HL-60/S4 treated with phorbol 12-myristate 13-acetate at 8.2 ng/mL for 4 days and 3 days (cell line): ENCODE results near the gene FBXL7.

Experiments
- in situ Hi-C: fragments of 300-500 bp; cut with MboI; formaldehyde crosslinking; loops from 2 replicates; pipeline ENCODE4 v1.15.0; 2022; ENCODE audit warnings: low sequenced_read_pairs

The FBXL7 gene

GRCh38 chr5:15609076-15609725 is 109.2 kb downstream of the FBXL7 start:
- in situ Hi-C loops, result no loop called here

DNA sequence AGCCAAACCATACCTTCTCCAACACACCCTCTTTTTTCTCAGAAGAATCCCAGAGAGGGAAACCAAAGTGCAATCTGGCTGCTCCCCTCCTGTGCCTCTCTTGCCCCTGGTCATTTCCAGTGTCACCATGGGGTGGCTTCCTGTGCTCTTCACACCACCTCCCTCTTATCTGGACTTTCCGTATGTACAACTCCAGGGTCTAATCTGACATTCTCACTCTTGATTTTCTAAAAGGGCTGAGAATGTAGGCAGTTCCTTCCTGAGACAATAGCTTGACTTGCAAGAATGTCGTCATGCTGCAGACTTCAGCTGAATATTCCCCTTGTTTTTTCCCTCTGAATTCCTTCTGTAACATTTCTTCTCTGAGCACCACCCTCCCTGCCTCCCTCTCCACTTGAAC is 110.2 kb downstream of the FBXL7 start:
- in situ Hi-C loops, result no loop called here

DNA sequence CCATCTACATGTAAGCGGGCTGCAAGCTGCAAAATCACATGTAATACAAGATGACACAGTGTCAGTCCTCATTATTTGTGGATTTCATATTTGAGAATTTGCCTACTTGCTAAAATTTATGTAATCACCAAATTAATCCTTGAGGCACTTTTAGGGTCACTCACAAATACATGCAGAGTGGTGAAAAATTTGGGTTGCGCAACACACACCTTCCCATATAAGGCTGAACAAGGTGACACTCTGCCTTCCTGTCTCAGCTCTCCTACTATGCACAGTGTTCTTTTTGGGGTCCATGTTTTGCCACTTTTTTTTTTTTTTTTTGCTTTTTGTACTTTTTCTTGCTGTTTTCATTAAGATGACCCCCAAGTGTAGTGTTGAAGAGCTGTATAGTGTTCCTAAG is 111.0 kb downstream of the FBXL7 start:
- in situ Hi-C loops, result no loop called here

- in situ Hi-C loops, result no loop called here
These were observed 113.1 kb downstream of the FBXL7 start for GRCh38 chr5:15612915-15613635.

DNA sequence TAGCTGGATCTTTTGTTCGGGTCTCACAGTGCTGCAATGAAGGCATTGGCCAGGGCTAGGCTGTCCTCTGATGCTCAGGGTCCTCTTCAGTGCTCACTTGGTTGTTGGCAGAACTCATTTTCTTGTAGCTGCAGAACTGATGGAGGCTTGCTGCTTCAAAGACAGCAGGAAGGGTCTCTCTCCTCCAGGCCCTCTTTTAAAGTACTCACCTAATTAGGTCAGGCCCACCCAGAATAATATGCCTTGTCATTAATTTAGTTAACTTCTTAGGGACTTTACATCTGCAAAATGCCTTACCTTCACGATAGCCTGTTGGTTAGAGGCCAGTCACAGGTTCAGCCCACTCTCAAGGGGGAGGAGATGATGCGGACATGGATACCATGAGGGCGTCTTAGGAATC is 114.7 kb downstream of the FBXL7 start:
- in situ Hi-C loops, result no loop called here

GRCh38 chr5:15615859-15616258 is 115.9 kb downstream of the FBXL7 start:
- in situ Hi-C loops, result no loop called here

DNA sequence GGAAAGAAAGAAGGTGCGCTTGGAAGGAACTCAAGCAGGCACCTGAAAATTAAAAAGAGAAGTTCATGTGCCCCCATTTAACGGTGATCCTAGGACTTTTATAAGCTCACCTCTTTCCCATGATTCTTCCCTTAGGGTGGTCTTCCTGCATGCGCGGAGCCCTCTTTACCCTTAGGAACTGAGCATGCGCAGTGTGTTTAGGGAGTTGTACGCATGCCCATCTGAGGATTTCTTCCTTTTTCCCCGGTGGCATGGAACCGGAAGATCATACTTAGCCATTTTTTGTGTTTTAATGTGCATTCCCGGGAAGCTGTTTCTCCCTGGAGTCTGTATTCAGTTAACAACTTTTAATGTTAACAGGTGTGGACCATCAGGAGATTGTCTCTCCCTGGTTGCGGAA is 119.0 kb downstream of the FBXL7 start:
- in situ Hi-C loops, result no loop called here

GRCh38 chr5:15620501-15620900 is 120.5 kb downstream of the FBXL7 start:
- in situ Hi-C loops, result no loop called here

GRCh38 chr5:15621094-15621493 is 121.1 kb downstream of the FBXL7 start:
- in situ Hi-C loops, result no loop called here

DNA sequence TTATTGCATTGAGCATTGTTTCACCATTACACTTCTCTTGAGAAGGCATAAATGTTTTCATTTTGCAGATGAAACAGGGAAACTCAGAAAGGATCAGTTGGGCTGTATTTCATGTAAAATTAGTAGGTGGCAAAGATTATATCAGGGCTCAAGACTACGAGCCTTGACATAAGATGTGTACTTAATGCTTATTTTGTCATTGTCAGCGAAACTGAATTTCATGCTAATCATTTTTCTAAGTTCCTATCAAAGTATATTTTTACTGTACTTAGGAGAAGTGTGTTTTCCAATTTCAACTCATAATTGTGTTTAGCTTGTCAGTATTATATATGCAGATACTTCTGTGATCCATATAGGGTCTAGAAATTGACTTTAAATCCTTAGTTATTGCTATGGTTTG is 123.8 kb downstream of the FBXL7 start:
- in situ Hi-C loops, result no loop called here

DNA sequence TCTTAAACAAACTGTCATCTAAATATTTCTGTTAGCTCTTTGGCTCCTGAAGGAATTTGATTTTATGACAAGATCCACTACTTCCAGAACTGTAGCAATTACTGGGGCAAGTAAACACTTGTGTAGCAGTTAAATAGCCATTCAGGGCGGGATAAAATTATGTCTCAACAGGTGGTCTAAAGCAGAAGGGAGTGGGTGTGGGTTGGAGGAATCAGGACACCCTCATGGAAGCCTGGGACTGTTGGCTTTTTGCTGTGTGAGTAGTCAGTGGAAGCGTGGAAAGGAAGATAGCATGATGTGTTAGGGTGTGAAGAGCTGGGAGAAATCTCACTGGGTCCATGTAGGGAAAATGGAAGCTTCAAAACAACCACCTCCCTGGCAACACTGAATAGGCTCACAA is 127.1 kb downstream of the FBXL7 start:
- in situ Hi-C loops, result no loop called here

DNA sequence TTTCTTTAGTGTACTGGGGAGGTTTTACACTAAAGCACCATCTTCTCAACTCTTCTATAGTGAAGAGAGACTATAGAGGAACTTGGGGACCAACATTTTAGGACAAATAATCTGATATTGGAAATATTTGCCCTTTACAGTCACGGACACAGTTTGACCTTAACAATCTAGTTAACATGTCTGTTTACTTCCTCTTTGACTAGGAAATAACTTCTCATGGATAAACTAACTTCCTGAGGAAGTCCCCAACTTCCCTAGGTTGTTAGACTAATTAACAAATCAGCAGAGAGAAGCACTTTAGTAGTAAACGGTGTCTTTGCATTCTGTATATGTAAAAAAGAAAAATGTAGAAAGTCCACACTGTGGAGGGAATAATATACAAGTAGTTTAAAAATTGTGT is 127.7 kb downstream of the FBXL7 start:
- in situ Hi-C loops, result no loop called here

GRCh38 chr5:15630441-15630840 is 130.5 kb downstream of the FBXL7 start:
- in situ Hi-C loops, result no loop called here

GRCh38 chr5:15634591-15635288 is 134.8 kb downstream of the FBXL7 start:
- in situ Hi-C loops, result no loop called here

DNA sequence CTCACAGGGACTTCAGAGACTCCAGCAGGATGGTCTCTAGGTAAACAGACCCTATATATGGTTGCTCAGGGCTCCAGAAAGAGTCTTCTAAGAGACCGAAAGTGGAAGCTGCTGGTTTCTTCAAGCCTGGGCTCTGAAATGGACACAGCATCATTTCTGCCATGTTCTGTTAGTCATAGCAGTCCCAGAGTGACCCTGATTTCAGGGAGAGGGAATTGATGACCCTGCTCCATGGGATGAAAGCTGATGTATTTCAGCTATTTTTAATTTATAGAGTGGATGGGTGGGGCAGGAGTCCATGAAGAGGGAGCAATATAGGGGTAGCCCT is 135.3 kb downstream of the FBXL7 start:
- in situ Hi-C loops, result no loop called here

GRCh38 chr5:15637345-15637744 is 137.4 kb downstream of the FBXL7 start:
- in situ Hi-C loops, result no loop called here

- in situ Hi-C loops, result no loop called here
These were observed 137.9 kb downstream of the FBXL7 start for GRCh38 chr5:15637886-15638285.

DNA sequence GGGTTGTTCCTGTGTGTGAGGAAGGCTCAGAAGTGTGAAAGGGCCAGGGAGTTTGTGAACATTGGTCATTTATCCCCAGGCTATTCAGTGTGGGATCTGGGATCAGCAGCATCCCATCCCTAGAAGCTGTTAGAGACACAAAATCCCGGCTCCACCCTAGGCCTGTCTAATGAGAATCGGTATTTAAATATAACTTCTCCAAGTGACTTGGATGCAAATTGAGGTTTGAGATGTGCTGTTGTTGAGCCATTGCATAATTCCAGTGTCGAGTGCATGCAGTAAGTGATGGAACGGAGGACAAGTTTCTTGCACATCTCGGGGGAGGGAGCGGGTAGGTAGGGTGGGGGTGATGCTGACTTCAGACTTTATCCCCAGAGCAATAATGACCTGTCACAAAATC is 138.3 kb downstream of the FBXL7 start:
- in situ Hi-C loops, result no loop called here

GRCh38 chr5:15639288-15639687 is 139.3 kb downstream of the FBXL7 start:
- in situ Hi-C loops, result no loop called here

- in situ Hi-C loops, result no loop called here
These were observed 140.1 kb downstream of the FBXL7 start for GRCh38 chr5:15640116-15640515.

DNA sequence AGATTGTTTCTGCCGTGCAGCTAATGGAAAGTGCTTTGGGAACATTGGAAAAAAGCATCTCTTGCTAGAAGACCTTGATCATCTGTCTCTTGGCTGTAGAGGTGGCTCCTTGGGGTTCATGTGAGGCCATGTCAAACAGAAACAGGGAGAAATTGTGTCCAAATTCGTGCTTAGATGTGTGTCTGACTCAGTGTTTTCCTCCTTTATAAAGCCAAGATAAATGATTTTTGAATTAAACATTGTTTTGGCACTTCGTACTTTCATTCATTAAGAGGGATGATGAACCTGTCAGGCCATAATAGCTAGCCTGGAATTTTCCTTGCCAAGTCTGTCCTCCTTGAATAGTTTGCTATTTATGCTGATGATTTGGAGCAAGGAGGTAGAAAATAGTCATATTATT is 143.8 kb downstream of the FBXL7 start:
- in situ Hi-C loops, result no loop called here

DNA sequence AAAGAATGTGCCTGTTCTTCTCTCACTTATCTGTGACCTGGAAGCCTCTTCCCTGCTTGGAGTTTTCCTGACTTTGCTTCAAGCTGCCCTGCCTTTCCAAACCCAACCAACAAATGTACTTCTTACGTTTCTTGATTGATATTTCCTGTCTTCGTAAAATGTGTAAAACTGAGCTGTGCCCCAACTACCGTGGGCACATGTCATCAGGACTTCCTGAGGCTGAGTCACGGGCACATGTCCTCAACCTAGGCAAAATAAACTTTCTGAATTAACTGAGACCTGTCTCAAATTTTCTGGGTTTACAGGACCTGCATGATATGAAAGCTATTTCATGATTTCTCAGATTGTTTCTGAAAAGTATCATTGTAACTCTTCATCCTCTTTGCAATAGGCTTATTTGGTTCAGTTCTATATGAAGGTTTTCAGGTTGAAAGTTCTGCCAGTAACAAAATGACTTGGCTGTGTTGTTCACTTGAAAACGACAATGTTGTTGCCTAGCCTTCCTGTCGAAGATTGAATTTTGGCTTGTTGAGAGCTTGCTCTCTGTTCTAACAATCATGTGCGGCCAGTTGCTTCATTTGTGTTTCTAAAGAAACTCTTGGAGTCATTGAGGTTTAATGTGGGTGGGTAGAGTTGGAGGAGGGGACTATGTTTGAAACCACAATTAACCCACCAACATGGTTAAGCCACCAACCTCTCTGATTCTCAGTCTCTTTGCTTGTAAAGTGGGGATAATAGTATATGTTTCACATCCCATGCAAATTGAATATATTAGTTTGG is 145.6 kb downstream of the FBXL7 start:
- in situ Hi-C loops, result no loop called here
